Subcutaneous abdominal adipose tissue (tissue), 5 donors: ENCODE measurements around the gene IRF4.
"Not testable (repeated sequence)": the region's sequence is repeated elsewhere in the genome, so short reads cannot be mapped to it uniquely, and the experiment has no call there.

Experiments
- H3K27ac ChIP-seq: one replicate; pipeline ENCODE4 v1.7.0; 2013; ENCODE audit warnings: low read depth, mild to moderate bottlenecking, inconsistent platforms, low read length, moderate library complexity
- H3K27me3 ChIP-seq, 5 donors: one replicate each; pipeline ENCODE4 v1.7.0; 2013; ENCODE audit warnings: low read length in 5 of 5, inconsistent platforms in 1 of 5; ENCODE audit not compliant: control insufficient read depth in 5 of 5, insufficient read depth in 4 of 5
- H3K36me3 ChIP-seq, 5 donors: one replicate each; pipeline ENCODE4 v1.7.0; 2013; ENCODE audit warnings: low read length in 5 of 5; ENCODE audit not compliant: control insufficient read depth in 5 of 5, insufficient read depth in 5 of 5
- H3K4me1 ChIP-seq, 5 donors: one replicate each; pipeline ENCODE4 v1.7.0; 2013; ENCODE audit warnings: low read length in 5 of 5, mild to moderate bottlenecking in 3 of 5, moderate library complexity in 1 of 5; ENCODE audit not compliant: control insufficient read depth in 5 of 5, insufficient read depth in 5 of 5
- H3K4me3 ChIP-seq, 5 donors: one replicate each; pipeline ENCODE4 v1.7.0; 2013; ENCODE audit warnings: low read length in 5 of 5, low read depth in 1 of 5
- H3K9ac ChIP-seq, 5 donors: one replicate each; pipeline ENCODE4 v1.7.0; 2013; ENCODE audit warnings: low read length in 5 of 5, mild to moderate bottlenecking in 4 of 5, moderate library complexity in 3 of 5
- H3K9me3 ChIP-seq, 5 donors: one replicate each; pipeline ENCODE4 v1.7.0; 2013; ENCODE audit warnings: low read length in 5 of 5; ENCODE audit not compliant: control insufficient read depth in 5 of 5
- donor health status: healthy.
- donor health status: healthy.
- donor health status: healthy.
- donor health status: healthy.
- donor health status: healthy.

IRF4 gene

GRCh38 chr6:365835-366234 is 25.7 kb upstream of the IRF4 start:
- H3K9me3 ChIP-seq = peaks cover 0 to 19% (median 4%) of the 10 kb centered on the region in 5 donors
- no peak overlapping the region for H3K4me3 ChIP-seq
- H3K9ac ChIP-seq = no peak overlapping the region
- H3K27ac ChIP-seq = no peak overlapping the region
- H3K4me1 ChIP-seq = peaks cover 0 to 22% (median 9%) of the 10 kb centered on the region in 5 donors
- peaks cover 5 to 13% (median 9%) of the 10 kb centered on the region in 5 donors for H3K27me3 ChIP-seq
- no peaks in the 10 kb centered on the region for H3K36me3 ChIP-seq

GRCh38 chr6:366389-367297 is 24.9 kb upstream of the IRF4 start:
- H3K27me3 ChIP-seq = peaks cover 5 to 13% (median 9%) of the 10 kb centered on the region in 5 donors

DNA sequence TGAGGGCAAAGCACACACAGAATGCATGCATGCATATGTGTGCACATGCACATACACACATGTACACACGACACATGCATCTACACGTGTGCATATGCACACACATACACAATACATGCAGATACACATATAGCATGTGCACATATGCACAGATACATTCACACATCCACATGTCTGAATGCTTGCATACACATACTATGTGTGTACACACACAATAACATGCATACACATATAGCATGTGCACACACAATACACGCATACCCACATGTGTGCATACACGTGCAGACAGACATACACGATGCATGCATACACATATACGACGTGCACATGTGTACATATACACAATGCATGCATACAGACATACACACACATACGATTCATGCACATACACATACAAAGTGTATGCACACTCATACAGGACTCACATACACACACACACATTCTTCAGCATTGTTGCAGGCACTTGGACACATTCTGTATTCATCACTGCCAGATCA is 24.2 kb upstream of the IRF4 start:
- Histone ChIP-seq H3K27ac (no peak overlapping the region), H3K9me3 (peaks cover 0 to 19% (median 4%) of the 10 kb centered on the region in 5 donors), H3K4me1 (peaks cover 0 to 15% (median 9%) of the 10 kb centered on the region in 5 donors), H3K9ac (no peak overlapping the region), H3K4me3 (no peak overlapping the region), H3K36me3 (no peaks in the 10 kb centered on the region), H3K27me3 (peaks cover 7 to 19% (median 10%) of the 10 kb centered on the region in 5 donors)

More at GRCh38 chr6:366389-367297, 24.9 kb upstream of the IRF4 start:
- Histone ChIP-seq H3K9ac (no peak overlapping the region), H3K4me1 (peaks cover 0 to 18% (median 9%) of the 10 kb centered on the region in 5 donors), H3K4me3 (no peak overlapping the region), H3K9me3 (peaks cover 0 to 19% (median 4%) of the 10 kb centered on the region in 5 donors), H3K27ac (no peak overlapping the region), H3K36me3 (no peaks in the 10 kb centered on the region)

- no peak overlapping the region for H3K9ac ChIP-seq
- H3K9me3 ChIP-seq = peaks cover 0 to 15% (median 4%) of the 10 kb centered on the region in 5 donors
- peaks cover 14 to 26% (median 17%) of the 10 kb centered on the region in 5 donors for H3K27me3 ChIP-seq
- no peaks in the 10 kb centered on the region for H3K36me3 ChIP-seq
- H3K27ac ChIP-seq = no peak overlapping the region
- H3K4me1 ChIP-seq = peaks cover 0 to 18% (median 9%) of the 10 kb centered on the region in 5 donors
- H3K4me3 ChIP-seq = no peak overlapping the region
Measured at GRCh38 chr6:367891-368630, 23.5 kb upstream of the IRF4 start.

DNA sequence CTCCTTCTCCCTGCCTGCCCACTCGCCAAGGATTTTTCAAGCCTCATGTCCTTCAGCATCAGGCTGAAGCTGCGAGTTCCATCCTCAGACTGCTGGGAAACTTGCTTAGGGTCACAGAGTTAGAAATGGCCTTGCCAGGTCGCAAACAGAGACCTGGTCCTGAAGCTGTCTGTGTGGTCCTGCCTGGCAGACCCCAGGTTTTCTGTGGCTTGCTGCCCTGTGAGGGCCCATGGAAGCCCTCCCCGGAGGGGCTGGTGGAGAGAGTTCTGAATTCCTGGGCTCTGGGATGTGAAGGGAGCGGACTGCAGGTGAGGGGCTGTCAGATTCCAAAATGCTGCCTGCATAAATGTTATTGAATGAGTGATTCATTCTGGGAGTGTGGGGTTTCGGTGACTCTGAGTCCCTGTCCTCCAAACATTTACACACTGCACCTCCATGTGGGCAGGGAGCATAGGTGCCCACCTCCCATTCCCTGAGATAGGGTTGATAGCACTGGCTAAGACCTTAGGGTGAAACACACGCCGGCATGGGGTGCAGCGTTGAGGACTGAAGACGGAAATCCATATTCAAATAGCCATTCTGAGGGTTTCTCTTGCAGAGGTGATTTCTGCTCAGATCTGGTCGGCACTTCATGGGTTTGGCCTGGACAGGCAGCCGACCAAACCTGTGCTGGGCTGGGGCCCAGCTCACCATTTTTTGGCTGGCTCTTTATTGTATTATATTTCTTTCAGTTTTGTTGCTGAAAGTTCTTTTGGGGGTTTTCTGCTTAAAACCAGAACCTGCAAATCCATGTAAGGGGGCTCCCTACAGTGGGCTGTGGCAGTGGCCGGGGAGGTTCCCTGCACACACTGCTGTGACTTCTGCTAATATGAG is 21.8 kb upstream of the IRF4 start:
- Histone ChIP-seq H3K9me3 (peaks cover 0 to 3% (median 0%) of the 10 kb centered on the region in 5 donors), H3K27ac (no peak overlapping the region), H3K4me3 (no peak overlapping the region), H3K27me3 (peaks cover 17 to 29% (median 21%) of the 10 kb centered on the region in 5 donors), H3K9ac (no peak overlapping the region), H3K4me1 (peaks cover 0 to 24% (median 12%) of the 10 kb centered on the region in 5 donors), H3K36me3 (no peaks in the 10 kb centered on the region)

GRCh38 chr6:370555-370954 is 21.0 kb upstream of the IRF4 start:
- H3K9me3 ChIP-seq = peaks cover 0 to 3% (median 0%) of the 10 kb centered on the region in 5 donors
- H3K4me3 ChIP-seq = no peak overlapping the region
- H3K27ac ChIP-seq = no peak overlapping the region
- H3K4me1 ChIP-seq = peaks cover 0 to 24% (median 12%) of the 10 kb centered on the region in 5 donors
- H3K36me3 ChIP-seq = no peaks in the 10 kb centered on the region
- no peak overlapping the region for H3K9ac ChIP-seq
- H3K27me3 ChIP-seq = peaks cover 19 to 33% (median 25%) of the 10 kb centered on the region in 5 donors

GRCh38 chr6:371851-372250 is 19.7 kb upstream of the IRF4 start:
- not testable (repeated sequence) for H3K36me3 ChIP-seq, H3K9ac ChIP-seq, H3K27ac ChIP-seq, H3K4me3 ChIP-seq, H3K9me3 ChIP-seq
- H3K27me3 ChIP-seq = peaks cover 19 to 28% (median 25%) of the 10 kb centered on the region in 5 donors
- H3K4me1 ChIP-seq = peaks cover 0 to 18% (median 11%) of the 10 kb centered on the region in 5 donors

DNA sequence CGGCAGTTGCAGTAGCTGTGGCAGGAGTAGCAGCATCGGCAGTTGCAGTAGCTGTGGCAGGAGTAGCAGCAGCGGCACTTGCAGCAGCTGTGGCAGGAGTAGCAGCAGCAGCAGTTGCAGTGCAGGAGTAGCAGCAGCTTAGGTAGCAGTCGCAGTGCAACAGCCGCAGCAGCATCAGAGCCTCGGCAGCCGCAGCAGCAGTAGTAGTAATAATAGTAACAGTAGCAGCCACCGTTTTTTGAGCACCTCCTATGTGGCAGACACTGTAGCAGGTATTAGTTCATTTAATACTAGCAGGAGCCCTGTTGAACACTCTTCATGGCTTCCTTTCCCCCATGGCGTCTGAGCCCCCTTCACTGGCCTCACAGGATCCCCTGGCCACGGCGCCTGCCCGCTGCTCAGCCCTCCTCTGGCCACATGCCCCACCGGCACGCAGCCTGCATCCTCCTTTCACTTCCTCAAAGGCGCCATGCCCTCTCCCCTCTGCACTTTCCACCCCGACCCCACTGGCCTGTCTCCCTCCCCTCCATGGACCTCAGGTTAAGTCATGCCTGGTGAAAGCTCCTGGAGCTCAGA is 19.1 kb upstream of the IRF4 start:
- peaks cover 0 to 12% (median 5%) of the 10 kb centered on the region in 5 donors for H3K4me1 ChIP-seq
- H3K27me3 ChIP-seq = peaks cover 19 to 30% (median 21%) of the 10 kb centered on the region in 5 donors
- H3K9ac ChIP-seq = no peak overlapping the region
- no peak overlapping the region for H3K4me3 ChIP-seq
- H3K9me3 ChIP-seq = peaks cover 0 to under 1% (median 0%) of the 10 kb centered on the region in 5 donors
- no peaks in the 10 kb centered on the region for H3K36me3 ChIP-seq
- no peak overlapping the region for H3K27ac ChIP-seq

DNA sequence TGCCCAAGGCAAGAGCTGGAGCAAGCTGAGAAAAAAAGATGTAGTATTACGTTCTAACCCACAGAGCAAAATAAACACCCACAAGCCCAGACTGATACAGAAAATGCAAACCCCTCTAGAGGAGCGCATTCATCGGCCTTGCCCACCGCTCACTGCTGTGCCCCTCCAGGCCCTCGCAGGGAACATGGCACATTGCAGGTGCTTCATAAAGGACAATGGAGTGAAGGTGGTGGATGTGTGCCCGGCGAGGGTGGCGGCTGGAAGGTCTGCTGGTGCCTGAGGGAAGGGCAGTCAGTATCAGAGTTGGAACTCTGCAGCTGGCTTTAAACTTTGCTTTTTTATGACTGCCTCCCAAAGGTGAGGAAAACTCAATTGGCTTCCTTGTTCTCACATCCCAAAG is 18.5 kb upstream of the IRF4 start:
- Histone ChIP-seq H3K9me3 (no peaks in the 10 kb centered on the region), H3K4me1 (peaks cover 0 to 12% (median 5%) of the 10 kb centered on the region in 5 donors), H3K4me3 (no peak overlapping the region), H3K27me3 (peaks cover 19 to 31% (median 20%) of the 10 kb centered on the region in 5 donors), H3K36me3 (no peaks in the 10 kb centered on the region), H3K27ac (no peak overlapping the region), H3K9ac (no peak overlapping the region)
